Subcutaneous adipose tissue (tissue), 4 donors: ENCODE data around the gene NPEPL1. TPM values are rescaled to one million over a fixed set of nuclear protein-coding genes. Genes with fewer than 3 reads are reported as not detected.

Experiments used
- CTCF ChIP-seq: fragments of 450-650 bp; IDR thresholded peaks from one replicate; pipeline ENCODE4 v1.5.1; 2016; ENCODE audit warnings: low read depth, mild to moderate bottlenecking, control low read depth, antibody characterized with exemption, moderate library complexity
- total RNA-seq, 4 donors: library from RNA; depleted of rRNA; stranded (reverse); fragments of >200 nt; gene quantifications; one replicate each; pipeline ENCODE4 v1.1.0, GENCODE V29; 2016

Gene NPEPL1
- total RNA-seq, 4 donors from 2014 or later = 20.7 to 53.3 (median 36.4) TPM

GRCh38 chr20:58699623-58700107 lies 7.1 kb downstream of the NPEPL1 start:
- no peak for TF ChIP-seq CTCF

- no peak for TF ChIP-seq CTCF
These were observed 7.7 kb downstream of the NPEPL1 start for GRCh38 chr20:58700121-58700821.

GRCh38 chr20:58700823-58701222 lies 8.2 kb downstream of the NPEPL1 start:
- no peak for TF ChIP-seq CTCF

- no peak for TF ChIP-seq CTCF
These were observed 9.0 kb downstream of the NPEPL1 start for GRCh38 chr20:58701431-58702160.

- no peak for TF ChIP-seq CTCF
These were observed 9.5 kb downstream of the NPEPL1 start for GRCh38 chr20:58702161-58702510.

GRCh38 chr20:58702859-58703648 lies 10.5 kb downstream of the NPEPL1 start:
- TF ChIP-seq CTCF = no peak
